ENCODE data around the gene DLEU7.

DLEU7 gene

DNA sequence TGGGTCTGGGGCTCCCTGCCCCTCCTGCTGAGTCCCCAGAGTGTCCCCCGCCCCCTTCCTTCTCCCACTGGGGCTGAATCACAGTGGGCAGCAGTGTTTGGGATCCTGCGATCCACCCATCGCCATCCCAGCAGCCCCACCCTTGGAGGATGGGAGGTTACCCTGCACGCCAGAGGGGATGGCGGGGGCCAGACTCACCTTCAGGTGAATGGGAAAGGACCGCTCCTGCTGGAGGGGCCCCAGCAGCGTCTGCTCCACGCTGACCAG lies 569 bp downstream of the DLEU7 start:
- no peak for DNase-seq (ENCODE audit: low read depth)

DNA sequence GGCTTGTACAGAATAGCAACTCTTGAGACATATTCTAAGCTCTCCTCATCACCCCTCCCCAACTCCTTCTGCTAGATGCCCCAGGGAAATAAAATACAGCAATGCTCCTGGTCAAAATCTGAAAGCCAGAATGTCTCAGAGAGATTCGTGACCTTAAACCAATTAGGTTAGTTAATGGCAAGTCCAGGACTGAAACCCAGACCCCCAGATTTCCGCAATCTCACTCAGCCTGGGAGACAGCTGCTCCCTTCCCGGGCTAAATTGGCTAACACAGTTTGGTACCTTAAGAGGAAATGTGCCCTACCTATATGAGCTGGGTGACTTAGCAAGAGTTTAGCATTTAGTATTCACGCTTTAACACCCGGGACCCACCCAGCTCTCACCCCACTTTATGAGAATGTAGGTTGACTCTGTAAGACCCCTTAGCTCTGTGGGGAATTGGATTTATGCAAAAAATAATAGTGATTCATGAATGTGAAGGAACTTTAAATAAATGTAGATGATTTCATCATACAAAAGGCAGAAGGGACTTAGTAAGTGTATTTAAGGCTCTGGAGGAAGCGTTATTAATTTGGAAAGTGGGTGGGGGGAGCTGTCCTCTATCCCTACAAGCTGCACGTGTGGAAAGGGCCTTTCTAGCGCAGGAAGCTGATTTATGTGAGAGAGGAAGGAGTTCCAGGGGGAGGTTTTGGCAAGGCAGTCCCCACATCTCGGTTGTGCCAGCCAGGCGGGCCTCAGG lies 1.1 kb downstream of the DLEU7 start:
- no peak for DNase-seq (ENCODE audit: low read depth)

DNA sequence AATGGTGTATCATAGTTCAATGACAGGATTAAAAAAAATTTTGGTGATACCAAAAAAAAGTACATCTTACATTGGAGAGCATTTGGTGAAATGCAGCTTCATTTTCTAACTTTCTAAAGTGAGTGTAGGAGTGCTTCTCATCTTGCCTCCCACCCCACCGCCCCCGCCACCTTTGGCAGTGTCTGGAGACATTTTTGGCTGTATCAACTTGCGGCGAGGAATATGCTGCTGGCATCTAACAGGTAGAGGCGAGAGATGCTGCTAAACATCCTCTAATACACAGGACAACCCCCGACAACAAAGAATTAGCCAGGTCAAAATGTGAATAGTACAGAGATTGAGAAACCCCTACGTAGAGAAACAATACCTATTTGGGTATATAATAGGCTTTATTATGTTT lies 1.7 kb downstream of the DLEU7 start:
- no peak for DNase-seq (ENCODE audit: low read depth)

DNA sequence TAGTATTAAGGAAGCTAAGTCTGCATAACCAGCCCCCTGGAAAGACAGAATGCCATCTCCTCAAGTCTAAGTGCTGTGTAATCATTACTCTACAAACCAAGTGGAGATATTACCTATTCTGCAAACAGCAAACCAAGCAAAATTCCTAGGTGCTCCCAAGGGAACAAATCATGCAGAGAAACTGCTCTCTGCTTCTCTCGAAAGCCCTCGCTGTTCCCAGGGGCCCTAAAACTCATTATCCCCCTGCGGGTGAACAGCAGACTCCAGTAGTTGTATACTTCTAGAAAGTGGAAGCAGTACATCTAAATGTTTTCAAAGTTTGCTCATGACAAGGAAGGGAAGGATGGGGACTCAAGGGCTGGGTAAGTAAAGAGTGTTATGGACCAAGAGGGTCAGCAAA lies 3.2 kb downstream of the DLEU7 start:
- DNase-seq (ENCODE audit: low read depth) = no peak

DNA sequence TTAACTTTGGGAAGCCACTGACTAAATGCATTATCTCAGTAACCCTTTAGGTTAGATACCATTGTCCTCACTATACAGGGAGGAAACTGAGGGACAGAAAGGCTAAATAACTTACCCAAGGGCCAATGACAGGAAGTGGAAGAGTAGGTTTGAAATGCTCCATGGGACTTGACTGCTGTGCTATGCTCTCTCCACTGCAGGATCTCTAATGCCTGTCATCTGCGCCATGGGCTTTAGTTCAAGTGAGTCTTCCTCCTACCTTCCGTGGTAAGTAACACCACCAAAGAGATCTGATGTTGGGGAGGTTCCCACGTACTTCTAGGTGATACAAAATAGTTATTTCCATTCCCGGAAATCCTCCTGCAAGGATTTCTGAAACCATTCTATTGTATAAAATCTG lies 3.7 kb downstream of the DLEU7 start:
- no peak for DNase-seq (ENCODE audit: low read depth)

DNA sequence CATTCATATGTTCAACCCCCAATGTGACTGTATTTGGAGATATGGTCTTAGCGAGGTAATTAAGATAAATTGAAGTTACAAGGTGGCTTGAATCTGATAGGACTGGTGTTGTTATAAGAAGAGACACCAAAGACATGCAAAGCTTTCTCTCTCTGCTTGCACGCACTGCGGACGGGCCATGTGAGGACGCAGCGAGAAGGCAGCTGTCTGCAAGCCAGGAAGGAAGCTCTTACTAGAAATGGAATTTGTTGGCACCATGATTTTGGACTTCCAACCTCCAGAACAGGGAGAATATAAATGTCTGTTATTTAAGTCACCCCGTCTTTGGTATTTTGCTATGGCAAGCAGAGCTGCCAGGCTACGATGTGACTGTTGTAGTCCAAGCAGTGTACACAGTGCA lies 4.8 kb downstream of the DLEU7 start:
- DNase-seq (ENCODE audit: low read depth) = no peak

DNA sequence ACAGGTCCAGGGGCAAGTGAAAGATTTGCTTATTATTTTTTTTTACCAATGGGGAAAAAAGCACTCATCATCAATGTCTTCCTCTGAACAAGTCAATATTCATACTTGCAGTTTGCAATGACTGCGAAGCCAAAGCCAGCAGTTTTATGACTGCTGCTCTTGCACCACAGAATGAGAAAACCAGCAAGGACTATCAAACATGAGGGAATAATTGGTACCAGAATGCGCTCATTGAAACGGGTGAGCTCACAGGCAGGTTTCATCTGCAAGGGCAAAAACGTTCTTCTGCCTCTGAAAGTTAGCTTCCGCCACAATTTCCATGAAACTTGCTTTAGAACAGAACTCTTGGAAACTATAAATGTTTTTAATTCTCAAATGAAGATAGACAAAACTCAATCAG lies 5.5 kb downstream of the DLEU7 start:
- DNase-seq (ENCODE audit: low read depth) = no peak

DNA sequence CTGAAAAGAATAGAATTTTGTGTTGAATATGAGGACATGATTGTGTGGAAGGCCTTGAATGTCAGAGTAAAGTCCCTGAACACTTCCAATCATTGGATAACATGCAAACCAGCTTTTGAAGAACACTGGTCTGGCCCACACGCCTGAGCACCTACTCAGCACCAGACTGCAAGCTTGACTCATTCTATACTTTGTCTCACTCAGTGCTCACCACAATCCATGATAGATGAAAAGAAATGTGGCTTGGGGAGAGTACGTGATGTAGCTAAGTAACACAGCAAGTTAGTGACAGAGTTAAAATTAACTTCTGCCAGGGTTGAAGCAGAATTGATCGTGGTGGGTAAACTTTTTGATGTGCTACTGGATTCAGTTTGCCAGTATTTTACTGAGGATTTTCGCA lies 12.0 kb downstream of the DLEU7 start:
- no peak for DNase-seq (ENCODE audit: low read depth)

DNA sequence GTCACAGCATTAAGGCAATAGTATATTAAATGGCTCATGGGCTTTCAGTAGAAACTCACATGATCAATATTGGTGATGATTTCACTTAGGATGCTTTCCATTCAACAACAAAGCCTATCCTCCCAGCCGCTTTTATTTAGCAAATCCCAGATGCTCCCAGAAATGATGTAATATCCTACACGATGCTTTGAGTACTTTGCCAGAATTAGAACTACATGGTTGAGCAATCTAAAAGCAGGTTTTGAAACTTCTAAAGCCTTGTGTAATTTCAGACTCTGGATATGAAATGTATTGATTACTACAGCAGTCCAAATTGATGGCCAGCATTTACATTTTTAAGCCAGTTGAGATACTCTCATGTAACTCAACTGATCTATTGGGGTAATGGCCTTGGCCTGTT lies 13.6 kb downstream of the DLEU7 start:
- DNase-seq (ENCODE audit: low read depth) = peak; percentile 77

DNA sequence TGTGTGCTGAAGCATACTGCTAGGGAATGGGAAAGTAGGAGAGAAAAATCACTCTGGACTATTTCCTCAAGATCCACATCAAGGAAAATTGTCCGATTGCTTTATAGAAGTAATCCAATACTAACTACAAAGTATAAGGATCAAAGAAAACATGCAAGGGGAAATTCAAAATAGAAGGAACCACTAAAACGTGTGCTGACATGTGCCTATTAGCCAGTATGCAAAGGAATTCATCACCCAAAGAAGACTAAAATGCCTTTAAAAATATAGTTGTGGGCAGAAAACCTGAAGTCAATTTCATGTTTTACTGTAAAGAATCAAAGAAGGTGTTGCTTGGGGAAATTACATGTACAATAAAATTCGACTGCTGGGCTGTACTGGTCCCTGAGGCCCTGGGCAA lies 14.3 kb downstream of the DLEU7 start:
- no peak for DNase-seq (ENCODE audit: low read depth)

DNA sequence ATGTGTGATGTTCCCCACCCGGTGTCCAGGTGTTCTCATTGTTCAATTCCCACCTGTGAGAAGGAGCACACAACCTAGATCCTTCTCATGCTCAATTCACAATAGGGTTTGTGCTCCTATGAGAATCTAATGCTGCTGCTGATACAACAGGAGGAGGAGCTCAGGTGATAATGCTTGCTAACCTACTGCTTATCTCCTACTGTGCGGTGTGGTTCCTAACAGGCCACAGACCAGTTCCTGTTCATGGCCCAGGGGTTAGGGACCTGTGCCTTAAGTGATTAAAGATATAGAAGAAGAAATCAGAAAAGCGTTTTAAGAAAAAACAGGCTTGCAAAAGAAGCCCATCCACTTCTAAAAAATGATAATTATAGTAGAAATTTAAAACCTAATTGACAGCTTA lies 17.5 kb downstream of the DLEU7 start:
- DNase-seq (ENCODE audit: low read depth) = no peak

DNA sequence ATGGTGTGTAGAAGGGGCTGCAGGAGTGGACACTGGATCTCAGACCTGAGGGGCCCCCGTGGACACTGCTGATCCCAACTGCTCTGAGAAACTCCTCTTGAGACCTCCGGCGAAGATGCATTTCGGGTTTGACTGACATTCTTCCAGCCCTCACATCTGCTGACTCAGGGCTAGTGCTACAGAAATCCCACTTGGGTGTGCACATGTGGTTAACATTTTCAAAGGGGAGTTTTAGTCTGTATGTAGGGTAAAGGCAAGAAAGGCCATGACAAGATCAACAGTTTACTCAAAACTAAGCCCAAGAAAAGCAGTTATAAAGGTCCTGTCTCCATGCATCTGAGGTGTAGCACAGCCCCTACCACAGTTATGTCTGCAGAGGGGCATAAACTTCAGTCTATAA lies 31.2 kb downstream of the DLEU7 start:
- DNase-seq (ENCODE audit: low read depth) = no peak

DNA sequence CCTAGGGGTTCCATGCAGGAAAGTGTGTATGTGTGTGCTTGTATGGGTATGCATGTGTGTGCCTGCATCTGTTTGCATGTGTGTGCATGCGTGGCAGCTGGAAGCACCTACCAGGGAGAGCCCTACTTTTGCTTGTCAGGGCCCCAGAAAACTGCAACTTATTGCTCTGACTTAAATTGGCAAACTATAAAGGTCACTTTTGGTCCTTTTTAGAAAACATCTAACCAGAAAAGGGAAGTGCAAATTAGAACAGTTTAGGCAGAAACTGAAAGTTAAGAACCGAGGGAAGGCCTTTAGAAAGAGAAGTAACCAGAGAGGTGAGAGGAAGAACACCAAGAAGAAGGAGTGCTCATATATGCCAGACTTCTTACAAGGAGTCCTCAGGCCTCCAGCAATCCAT lies 32.5 kb downstream of the DLEU7 start:
- DNase-seq (ENCODE audit: low read depth) = no peak

DNA sequence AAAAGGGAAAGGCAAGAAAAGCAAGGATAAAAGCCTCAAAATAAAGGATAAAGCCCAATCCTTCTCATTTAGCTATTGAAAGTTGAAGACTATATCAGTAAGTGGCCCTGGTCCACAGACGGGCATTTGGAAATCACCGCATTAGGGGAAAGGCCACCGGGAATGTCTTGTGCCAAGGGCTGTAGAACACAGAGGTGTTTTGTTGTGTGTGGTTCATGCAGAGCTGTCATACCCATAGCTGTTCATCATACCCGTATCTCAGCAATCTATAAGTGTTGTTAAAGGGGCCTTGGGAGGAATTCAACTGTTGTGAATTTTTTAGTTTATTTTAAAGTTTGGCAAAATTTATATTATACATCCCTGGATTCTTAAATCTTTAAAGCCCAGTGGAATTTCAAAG lies 33.0 kb downstream of the DLEU7 start:
- DNase-seq (ENCODE audit: low read depth) = no peak

DNA sequence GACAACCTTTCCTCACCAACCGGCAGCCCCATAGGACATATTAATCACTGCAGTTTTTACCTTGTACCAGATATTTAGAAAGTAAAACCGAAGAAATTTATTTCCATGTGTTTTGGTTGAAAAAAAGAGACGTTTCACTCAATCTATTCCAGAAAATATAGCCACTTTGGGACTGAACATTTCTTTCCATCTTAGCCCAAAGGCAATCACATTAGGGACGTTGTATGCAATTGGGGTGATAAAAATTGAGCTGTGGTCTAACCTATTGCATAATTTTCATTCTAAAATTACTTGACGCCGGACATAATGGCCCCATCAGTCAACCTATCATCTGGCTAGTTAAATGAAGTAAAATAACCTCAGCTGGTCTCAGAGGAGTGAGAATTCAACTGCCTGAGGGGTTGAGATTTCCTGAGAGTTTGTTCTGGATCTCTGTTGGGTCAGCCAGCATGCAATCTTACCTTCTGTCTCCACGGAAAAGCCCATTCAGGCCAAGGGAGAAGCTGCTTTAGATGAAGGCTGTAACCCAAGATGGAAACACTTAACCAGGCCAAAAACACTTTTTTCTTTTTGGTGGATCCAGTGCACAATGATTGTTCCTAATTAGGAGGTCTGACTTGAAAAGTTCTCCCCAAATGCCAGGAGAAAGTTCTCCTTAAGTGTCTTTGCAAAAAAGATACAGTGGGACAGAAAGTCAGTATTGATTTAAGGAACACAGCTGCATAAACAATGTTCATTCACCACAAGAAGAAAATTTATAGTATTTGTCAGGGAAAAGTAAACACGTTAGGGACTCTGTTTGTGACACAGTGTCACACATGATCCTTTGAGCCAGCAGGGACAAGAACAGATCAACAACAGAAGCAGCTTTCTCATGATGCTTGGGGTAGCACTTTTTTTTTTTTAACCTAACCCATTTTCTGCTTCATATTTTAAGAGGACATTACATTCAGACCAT lies 34.1 kb downstream of the DLEU7 start:
- DNase-seq (ENCODE audit: low read depth) = no peak

DNA sequence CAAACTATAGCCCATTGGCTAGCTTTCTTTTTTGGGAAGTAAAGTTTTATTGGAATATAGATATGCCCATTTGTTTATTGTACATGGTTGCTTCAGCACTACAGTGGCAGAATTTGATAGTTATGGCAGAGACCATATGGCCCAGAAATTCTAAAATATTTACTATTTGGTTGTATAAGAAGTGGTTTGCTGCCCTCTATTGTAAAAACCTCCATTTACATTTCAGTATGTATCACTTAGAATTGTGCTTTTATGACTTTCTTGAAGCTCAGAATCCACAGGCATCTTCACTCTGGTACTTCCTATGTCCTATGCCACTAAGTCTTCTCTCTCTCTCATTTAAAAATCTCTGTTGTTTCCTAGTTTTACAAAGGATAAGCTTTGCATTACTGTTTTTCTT lies 37.7 kb downstream of the DLEU7 start:
- DNase-seq (ENCODE audit: low read depth) = peak; percentile 31

DNA sequence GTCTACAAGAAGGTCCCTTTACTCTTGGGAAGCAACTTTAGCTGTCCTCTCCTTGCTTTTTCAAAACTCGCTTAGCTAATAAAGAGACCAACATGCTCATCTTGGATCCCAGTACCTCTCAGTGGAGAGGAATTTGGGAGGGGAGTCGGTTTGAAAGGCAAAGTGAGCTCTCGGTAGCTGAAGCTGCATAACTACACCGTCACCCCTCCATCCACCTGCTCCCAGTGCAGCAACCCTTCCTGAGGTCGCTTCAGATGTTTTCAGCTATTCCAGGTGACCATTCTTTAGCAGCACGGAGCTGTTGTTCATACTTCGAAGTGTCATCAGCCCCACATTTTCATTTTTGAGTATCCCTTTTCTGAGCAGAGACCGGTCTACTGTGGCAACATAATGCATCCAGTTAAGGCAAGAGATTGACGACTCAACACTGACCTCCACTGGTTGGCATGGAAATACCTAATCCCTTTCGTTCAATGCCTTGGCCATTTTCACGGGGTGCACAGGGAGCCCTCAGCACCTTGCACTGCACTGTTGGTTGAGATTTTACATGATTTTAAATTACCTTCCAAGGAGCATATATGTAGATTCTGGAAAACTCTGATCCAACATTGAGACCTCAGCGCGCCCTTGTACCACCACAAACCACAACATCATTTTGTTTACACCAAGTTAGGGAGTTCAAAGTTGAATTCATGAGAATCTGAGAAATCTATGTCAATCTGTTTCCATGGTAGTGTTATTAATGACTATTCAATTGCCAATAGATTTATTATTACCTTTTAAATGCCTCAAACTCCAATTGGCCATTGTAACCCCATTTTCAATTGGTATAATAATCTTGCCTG lies 42.2 kb downstream of the DLEU7 start:
- peak; percentile 66 for DNase-seq (ENCODE audit: low read depth)

DNA sequence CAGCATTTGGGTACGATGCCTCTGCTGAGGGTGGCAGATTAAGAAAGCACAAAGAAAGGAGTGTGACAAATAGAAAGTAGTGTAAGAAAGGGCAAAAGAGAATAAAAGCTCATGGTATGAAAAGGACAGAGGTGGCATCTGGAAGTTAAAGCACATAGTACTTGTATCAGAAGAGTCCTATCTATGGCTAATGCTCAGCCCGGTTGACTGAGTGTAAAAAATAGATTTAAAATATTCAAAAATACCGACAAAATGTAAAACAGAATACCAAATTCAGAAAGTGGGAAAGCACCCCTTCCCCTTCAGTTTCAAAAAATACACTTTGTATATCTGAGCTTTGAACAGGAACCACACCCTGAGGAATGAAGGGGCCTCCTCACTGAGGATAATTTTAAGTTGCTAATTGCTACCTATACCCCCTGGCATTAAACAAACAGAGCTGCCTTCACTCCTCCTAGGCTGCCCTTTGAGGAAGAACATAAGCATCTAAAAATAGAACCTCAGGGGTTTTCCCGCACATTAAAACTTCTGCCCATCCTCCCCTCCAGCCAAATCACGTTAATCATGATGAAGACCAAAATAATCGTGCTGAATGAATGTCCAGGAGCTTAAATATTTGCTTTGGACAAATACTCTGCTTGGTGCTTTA lies 43.3 kb downstream of the DLEU7 start:
- no peak for DNase-seq (ENCODE audit: low read depth)

DNA sequence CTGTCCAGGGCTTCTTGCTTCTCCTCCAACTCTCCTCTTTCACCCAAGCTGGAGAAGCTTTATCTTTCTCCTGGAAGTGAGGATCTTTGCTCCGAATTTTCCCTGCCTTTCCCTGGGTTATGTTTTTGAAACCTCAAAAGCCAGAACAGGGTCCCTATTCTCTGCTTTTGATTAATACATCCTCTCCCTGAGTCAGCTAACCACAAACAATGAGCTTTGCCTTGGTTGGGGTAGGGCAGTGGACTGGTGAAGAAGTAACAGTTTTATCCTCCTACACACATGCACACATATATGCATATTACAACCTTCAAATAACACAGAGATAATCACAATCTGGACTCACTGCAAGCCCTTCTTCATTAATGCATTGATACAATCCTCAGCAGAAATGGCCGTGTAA lies 44.6 kb downstream of the DLEU7 start:
- peak; percentile 51 for DNase-seq (ENCODE audit: low read depth)

DNA sequence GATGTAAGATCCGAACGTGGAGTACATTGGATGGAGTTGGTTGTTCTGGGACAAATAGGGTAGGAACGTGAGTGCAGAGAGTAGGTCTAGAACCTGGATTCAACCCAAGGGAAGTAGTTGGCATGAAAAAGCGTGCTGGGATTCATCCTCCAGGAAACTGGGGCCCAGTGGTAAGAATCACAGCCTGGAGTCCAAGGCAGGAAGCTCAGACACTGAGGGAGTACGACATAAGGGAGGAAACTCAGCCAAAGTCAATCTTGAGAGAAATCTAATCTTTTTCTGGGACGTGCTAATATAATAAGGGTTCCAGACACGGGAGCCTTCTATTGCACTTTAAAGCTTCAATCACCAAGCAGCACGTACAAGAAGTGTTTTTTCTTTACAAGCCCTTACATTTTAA lies 46.4 kb downstream of the DLEU7 start:
- DNase-seq (ENCODE audit: low read depth) = no peak

DNA sequence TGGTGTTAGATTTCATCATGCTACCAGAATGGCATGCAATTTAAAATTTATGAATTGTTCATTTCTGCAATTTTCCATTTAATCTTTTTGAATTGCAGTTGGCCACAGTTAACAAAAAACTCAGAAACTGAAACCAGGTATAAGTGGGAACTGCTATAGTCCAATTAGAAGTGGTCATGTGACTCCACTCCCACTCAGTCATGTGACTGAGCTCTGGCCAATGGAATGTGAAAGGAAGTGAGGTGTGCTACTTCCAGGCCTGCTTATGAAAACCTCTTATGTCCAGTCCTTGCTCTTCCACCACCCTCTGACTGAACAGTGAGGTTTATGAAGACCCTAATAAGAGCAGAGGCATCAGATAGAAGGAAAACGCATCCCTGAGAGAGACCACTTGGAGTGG lies 47.0 kb downstream of the DLEU7 start:
- DNase-seq (ENCODE audit: low read depth) = no peak

DNA sequence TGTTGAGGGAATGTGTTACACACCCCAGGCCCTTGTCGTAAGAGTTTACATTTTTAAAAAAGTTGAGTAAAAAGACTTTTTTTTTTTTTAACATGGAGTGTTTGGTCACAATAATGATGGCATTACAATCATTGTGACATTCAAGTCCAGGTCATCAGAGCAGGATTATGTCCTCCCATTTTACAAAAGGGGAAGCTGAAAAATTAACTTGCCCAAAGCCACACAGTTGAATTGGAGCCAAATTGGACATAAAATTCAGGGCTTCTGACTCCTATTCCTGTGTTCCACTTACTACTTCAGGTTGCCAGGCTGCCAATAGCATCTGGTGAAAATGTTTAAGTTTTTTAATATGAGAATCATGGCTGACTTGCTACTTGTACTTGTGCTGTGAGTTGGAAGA lies 49.3 kb downstream of the DLEU7 start:
- DNase-seq (ENCODE audit: low read depth) = no peak

All from amniotic epithelial cell (primary cell).